Adrenal gland (tissue), 12 donors: ENCODE data around the gene FOXJ1. TPM values are rescaled to one million over a fixed set of nuclear protein-coding genes. Genes with fewer than 3 reads are reported as not detected.

ENCODE experiments used
- DNase-seq, 7 donors: peaks; one replicate each; pipeline ENCODE4 v3.0.0-alpha.2; 2019 to 2020
- H3K27ac ChIP-seq, 5 donors: fragments of 200-600 bp; sonication (generic) in 4 of 5; 1 replicate in 3 of 5; 2 replicates in 2 of 5; pipeline versions ENCODE4 v1.5.1 to v1.8.0; 2016 to 2020; ENCODE audit warnings: mild to moderate bottlenecking in 1 of 5
- H3K27me3 ChIP-seq: fragments of 200-600 bp; 2 replicates; pipeline ENCODE4 v1.8.0; 2021
- H3K36me3 ChIP-seq, 2 donors: fragments of 200-600 bp; replicated peaks in 1 of 2; 1 replicate in 1 of 2; 2 replicates in 1 of 2; pipeline versions ENCODE4 v1.5.1 to v1.8.0; 2018 to 2022
- H3K4me1 ChIP-seq, 2 donors: fragments of 200-600 bp; replicated peaks in 1 of 2; 1 replicate in 1 of 2; 2 replicates in 1 of 2; pipeline versions ENCODE4 v1.5.1 to v1.8.0; 2018 to 2021
- H3K4me3 ChIP-seq, 4 donors: fragments of 200-600 bp; sonication (generic) in 3 of 4; one replicate each; pipeline ENCODE4 v1.5.1; 2016 to 2018
- H3K9me3 ChIP-seq, 3 donors: fragments of 200-600 bp; sonication (generic) in 1 of 3; replicated peaks in 1 of 3; 1 replicate in 2 of 3; 2 replicates in 1 of 3; pipeline versions ENCODE4 v1.5.1 to v1.8.0; 2016 to 2021
- CTCF ChIP-seq, 6 experiments: fragments of 450-650 bp in 4 of 6; fragments of 200-600 bp in 2 of 6; sonication (generic) in 1 of 6; IDR thresholded peaks; 1 replicate in 5 of 6; 2 replicates in 1 of 6; pipeline versions ENCODE4 v1.5.1 to v1.8.0; 2016 to 2021; ENCODE audit warnings: antibody characterized with exemption in 6 of 6, mild to moderate bottlenecking in 2 of 6, moderate library complexity in 1 of 6
- POLR2A ChIP-seq, 2 donors: fragments of 450-650 bp; IDR thresholded peaks; one replicate each; pipeline ENCODE4 v1.6.1; 2017; ENCODE audit warnings: antibody characterized with exemption in 2 of 2, mild to moderate bottlenecking in 2 of 2, moderate library complexity in 1 of 2
- WGBS, 4 donors: extraction: QIAGEN DNeasy Blood & Tissue Kit in 2 of 4; methylation state at CpG; one replicate each; pipeline versions ENCODE4 v1.1.5 to v1.1.7; 2013 to 2017; 5-methylcytosine and 5-hydroxymethylcytosine counted together
- intact Hi-C, 2 donors: fragments of 100-400 bp; cut with DNase I; formaldehyde crosslinking; loops; one replicate each; pipeline versions ENCODE4 v1.14.1 to v1.15.0; 2022 to 2023
- polyA plus RNA-seq, 3 donors: library from polyadenylated mRNA; stranded (reverse); fragments of 200-250 nt in 2 of 3; fragments of 350-450 nt in 1 of 3; fragmentation: Illumina TruSeq in 1 of 3; extraction: RNeasy Lipid Tissue Mini Kit (QIAGEN cat#74804) in 1 of 3; gene quantifications; one replicate each; pipeline ENCODE4 v1.2.3, GENCODE V29; 2013 to 2014
- total RNA-seq, 9 donors: library from RNA; depleted of rRNA in 4 of 9; stranded (reverse); fragments of >200 nt in 4 of 9; fragments of 120-200 nt in 1 of 9; fragmentation: NEBNext Ultra II Directional in 1 of 9; extraction: Animal tissue kit (Norgen Biotek cat#: 25700) in 1 of 9; gene quantifications; one replicate each; pipeline versions ENCODE4 v1.1.0 to v1.2.4, GENCODE V29; 2013 to 2023
- donor health status: healthy with polysubstance abuse.
- donor health status: Bipolar disorder and iron deficiency.
- donor health status: DM: yes; HTN: yes; CAD: no.
- donor health status: DM: no; HTN: no; CAD: no.
- donor health status: DM: no; HTN: no; CAD: no.
- donor health status: DM: yes; HTN: yes; CAD: no.

FOXJ1 gene
- total and polyA plus RNA-seq, 12 donors, result 0.06 to 0.18 (median 0.07) TPM; not detected in 9

- H3K4me3 ChIP-seq, result no peak overlapping the region
- 82 to 90% (median 84%) methylated on average over 7 of the region's 7 CpGs for WGBS, 4 donors
- no peak for TF ChIP-seq CTCF (IDR thresholded peaks at IDR 0.05)
- TF ChIP-seq POLR2A (IDR thresholded peaks at IDR 0.05), result no peak
These were observed 25.8 kb downstream of the FOXJ1 start for GRCh38 chr17:76115138-76115754.

GRCh38 chr17:76111956-76112355 is 29.1 kb downstream of the FOXJ1 start:
- H3K9me3 ChIP-seq, result no peaks in the 10 kb centered on the region
- no peak for DNase-seq

More at GRCh38 chr17:76115138-76115754, 25.8 kb downstream of the FOXJ1 start:
- no peak for DNase-seq
- H3K9me3 ChIP-seq, result no peaks in the 10 kb centered on the region
- no peaks in the 10 kb centered on the region for H3K36me3 ChIP-seq
- no peaks in the 10 kb centered on the region for H3K27me3 ChIP-seq
- H3K4me1 ChIP-seq, result no peaks in the 10 kb centered on the region
- intact Hi-C loops, result no loop called here
- H3K27ac ChIP-seq, result no peak overlapping the region

GRCh38 chr17:76107509-76107908 is 33.5 kb downstream of the FOXJ1 start:
- Histone ChIP-seq H3K27ac (no peak overlapping the region), H3K27me3 (no peaks in the 10 kb centered on the region), H3K9me3 (no peaks in the 10 kb centered on the region), H3K4me3 (no peak overlapping the region), H3K4me1 (peaks cover 11% of the 10 kb centered on the region in 2 donors), H3K36me3 (no peaks in the 10 kb centered on the region)
- WGBS, 4 donors, result 77 to 82% (median 79%) methylated on average over 6 of the region's 6 CpGs
- no peak for DNase-seq
- intact Hi-C loops, result no loop called here
- no peak for TF ChIP-seq POLR2A (IDR thresholded peaks at IDR 0.05)
- TF ChIP-seq CTCF (IDR thresholded peaks at IDR 0.05), result no peak

More at GRCh38 chr17:76111956-76112355, 29.1 kb downstream of the FOXJ1 start:
- Histone ChIP-seq H3K27ac (no peak overlapping the region), H3K36me3 (no peaks in the 10 kb centered on the region), H3K27me3 (no peaks in the 10 kb centered on the region), H3K4me1 (no peaks in the 10 kb centered on the region), H3K4me3 (no peak overlapping the region)
- TF ChIP-seq POLR2A (IDR thresholded peaks at IDR 0.05), result no peak
- no peak for TF ChIP-seq CTCF (IDR thresholded peaks at IDR 0.05)
- WGBS, 4 donors, result 67 to 77% (median 72%) methylated on average over 2 of the region's 2 CpGs
- intact Hi-C loops, result no loop called here

- Histone ChIP-seq H3K4me1 (peaks cover 13 to 15% of the 10 kb centered on the region in 2 donors), H3K36me3 (peaks cover 0 to 4% of the 10 kb centered on the region in 2 donors), H3K9me3 (no peaks in the 10 kb centered on the region), H3K27ac (no peak overlapping the region), H3K4me3 (no peak overlapping the region), H3K27me3 (no peaks in the 10 kb centered on the region)
- WGBS, 4 donors, result 60 to 80% (median 71%) methylated on average over 3 of the region's 3 CpGs
- TF ChIP-seq POLR2A (IDR thresholded peaks at IDR 0.05), result no peak
- TF ChIP-seq CTCF (IDR thresholded peaks at IDR 0.05), result no peak
- intact Hi-C loops, result no loop called here
- no peak for DNase-seq
These were observed 34.3 kb downstream of the FOXJ1 start for GRCh38 chr17:76106703-76107102.
